Psoas muscle (tissue), 8 donors: ENCODE measurements around the gene PCSK7. TPM values are rescaled to one million over a fixed set of nuclear protein-coding genes. Genes with fewer than 3 reads are reported as not detected.

Experiments used
- ATAC-seq, 4 donors: fragments of 200-7000 bp; cut with Tn5 transposase; one replicate each; pipeline ENCODE4 v1.9.1; 2020; ENCODE audit warnings: moderate library complexity in 3 of 4, mild to moderate bottlenecking in 2 of 4
- DNase-seq, 2 donors: peaks; one replicate each; pipeline ENCODE4 v3.0.0-alpha.2; 2020
- H3K27ac ChIP-seq: fragments of 200-600 bp; one replicate; pipeline ENCODE4 v1.8.0; 2022
- H3K27me3 ChIP-seq, 3 donors: fragments of 200-600 bp in 1 of 3; one replicate each; pipeline versions ENCODE4 v1.6.1 to v1.8.0; 2013 to 2022; ENCODE audit warnings: low read length in 2 of 3, mild to moderate bottlenecking in 2 of 3, moderate library complexity in 1 of 3; ENCODE audit not compliant: insufficient read depth in 3 of 3
- H3K36me3 ChIP-seq, 2 donors: fragments of 200-600 bp in 1 of 2; one replicate each; pipeline versions ENCODE4 v1.6.1 to v1.8.0; 2013 to 2022; ENCODE audit warnings: low read depth in 1 of 2, mild to moderate bottlenecking in 1 of 2, moderate library complexity in 1 of 2; ENCODE audit not compliant: insufficient read depth in 1 of 2
- H3K4me1 ChIP-seq: fragments of 200-600 bp; one replicate; pipeline ENCODE4 v1.8.0; 2022
- H3K4me3 ChIP-seq: fragments of 200-600 bp; one replicate; pipeline ENCODE4 v1.8.0; 2022; ENCODE audit warnings: mild to moderate bottlenecking
- H3K9me3 ChIP-seq: fragments of 200-600 bp; one replicate; pipeline ENCODE4 v1.8.0; 2022
- WGBS, 3 donors: extraction: QIAGEN DNeasy Blood & Tissue Kit; methylation state at CpG; one replicate each; pipeline versions ENCODE4 v1.1.6 to v1.1.7; 2013; 5-methylcytosine and 5-hydroxymethylcytosine counted together
- intact Hi-C, 2 donors: fragments of 100-400 bp; cut with DNase I; formaldehyde crosslinking; loops; one replicate each; pipeline versions ENCODE4 v1.11.0 to v1.14.2; 2022
- polyA plus RNA-seq, 3 donors: library from polyadenylated mRNA; stranded (reverse); fragments of 200-250 nt; gene quantifications; one replicate each; pipeline ENCODE4 v1.2.3, GENCODE V29; 2013
- total RNA-seq, 4 donors: library from RNA; stranded (reverse); fragmentation: NEBNext Ultra II Directional in 2 of 4; extraction: Animal tissue kit (Norgen Biotek cat#: 25700) in 2 of 4; gene quantifications; one replicate each; pipeline versions ENCODE4 v1.2.1 to v1.2.4, GENCODE V29; 2021 to 2023
- TF ChIP-seq, protein P1 (sequence below): fragments of 200-600 bp; IDR thresholded peaks from one replicate; pipeline ENCODE4 v1.8.0; 2022; ENCODE audit warnings: antibody characterized with exemption
- donor health status: healthy with polysubstance abuse.
- donor health status: DM: no; HTN: no; CAD: no; lungs with moderate emphysema.
- donor health status: Bipolar disorder and iron deficiency.
- donor health status: healthy.
- donor health status: DM: yes; HTN: yes; CAD: no.
- donor health status: DM: no; HTN: no; CAD: no.
- donor health status: DM: no; HTN: no; CAD: no.
- donor health status: DM: yes; HTN: yes; CAD: no.

PCSK7 gene
- total and polyA plus RNA-seq, 7 donors: 9.9 to 23.6 (median 17.5) TPM

DNA sequence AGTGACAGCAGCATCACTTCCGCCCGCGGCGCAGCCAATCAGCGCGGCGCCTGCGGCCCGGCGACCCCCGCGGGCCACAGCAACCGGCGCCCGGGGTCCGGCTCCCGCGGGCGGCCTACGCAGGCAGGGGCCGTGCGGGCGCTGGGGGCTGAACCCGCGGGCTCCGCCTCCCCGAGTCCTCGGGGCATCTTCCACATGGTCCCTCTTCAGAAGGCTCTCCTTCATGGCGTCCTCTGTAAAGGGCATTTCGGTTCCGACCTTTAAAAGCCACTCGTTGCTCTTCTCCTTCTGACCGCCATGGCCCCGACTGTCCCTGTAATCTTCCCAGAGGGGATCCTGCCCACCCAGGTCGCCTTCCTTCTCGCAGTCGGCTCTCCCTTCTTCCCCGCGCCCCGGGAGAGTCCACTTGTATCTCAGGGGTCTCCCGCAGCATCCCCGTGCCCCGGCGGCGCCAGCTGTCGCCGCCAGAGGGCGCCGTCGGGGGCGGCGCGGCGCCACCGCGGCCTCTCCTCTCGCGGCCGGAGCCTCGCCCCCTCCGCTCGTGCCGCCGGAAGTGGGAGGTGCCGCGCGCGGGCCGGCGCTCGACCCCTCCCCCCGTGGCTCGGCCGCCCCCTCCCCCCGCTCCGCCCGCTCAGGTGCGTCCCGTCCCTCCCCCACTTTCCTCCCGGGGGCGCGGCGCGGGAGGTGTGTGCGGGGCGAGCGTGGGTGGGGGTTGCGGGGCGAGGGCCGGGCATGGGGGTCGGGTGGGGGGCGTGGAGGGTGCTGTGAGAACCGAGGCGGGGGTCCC is 412 bp upstream of the PCSK7 start, which contains the start of gene RNF214:
RNF214 (plus strand) TSS at position 580 of the 787 bp plus-strand sequence. CDS start 1,602 bp downstream, outside the sequence.
- Histone ChIP-seq H3K27me3 (no peaks in the 10 kb centered on the region), H3K4me1 (peaks cover 29% of the 10 kb centered on the region), H3K9me3 (no peaks in the 10 kb centered on the region), H3K27ac (peak within 1 kb of the TSS; percentile 99), H3K4me3 (peak within 1 kb of the TSS; percentile 98), H3K36me3 (peaks cover 0 to 56% of the 10 kb centered on the region in 2 donors)
- intact Hi-C loops: loop anchor here in 1 of 2 donors (2.0 to 5.0 kb wide), 3 partner anchors 355 to 460 kb away; partner anchors contain the start of genes BUD13 and ZPR1
- TF ChIP-seq, protein P1, sequence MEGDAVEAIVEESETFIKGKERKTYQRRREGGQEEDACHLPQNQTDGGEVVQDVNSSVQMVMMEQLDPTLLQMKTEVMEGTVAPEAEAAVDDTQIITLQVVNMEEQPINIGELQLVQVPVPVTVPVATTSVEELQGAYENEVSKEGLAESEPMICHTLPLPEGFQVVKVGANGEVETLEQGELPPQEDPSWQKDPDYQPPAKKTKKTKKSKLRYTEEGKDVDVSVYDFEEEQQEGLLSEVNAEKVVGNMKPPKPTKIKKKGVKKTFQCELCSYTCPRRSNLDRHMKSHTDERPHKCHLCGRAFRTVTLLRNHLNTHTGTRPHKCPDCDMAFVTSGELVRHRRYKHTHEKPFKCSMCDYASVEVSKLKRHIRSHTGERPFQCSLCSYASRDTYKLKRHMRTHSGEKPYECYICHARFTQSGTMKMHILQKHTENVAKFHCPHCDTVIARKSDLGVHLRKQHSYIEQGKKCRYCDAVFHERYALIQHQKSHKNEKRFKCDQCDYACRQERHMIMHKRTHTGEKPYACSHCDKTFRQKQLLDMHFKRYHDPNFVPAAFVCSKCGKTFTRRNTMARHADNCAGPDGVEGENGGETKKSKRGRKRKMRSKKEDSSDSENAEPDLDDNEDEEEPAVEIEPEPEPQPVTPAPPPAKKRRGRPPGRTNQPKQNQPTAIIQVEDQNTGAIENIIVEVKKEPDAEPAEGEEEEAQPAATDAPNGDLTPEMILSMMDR: peak; percentile 97
- peak; percentile 90 to 93 (median 91) for ATAC-seq
- 0 to 1% (median 0%) methylated on average over 45 to 78 of the region's 94 CpGs for WGBS, 3 donors
- peak; percentile 82 to 88 for DNase-seq

- Histone ChIP-seq H3K27ac (peak overlapping the region; percentile 99), H3K27me3 (no peaks in the 10 kb centered on the region), H3K9me3 (no peaks in the 10 kb centered on the region), H3K36me3 (peaks cover 0 to 53% of the 10 kb centered on the region in 2 donors), H3K4me3 (peak overlapping the region; percentile 98), H3K4me1 (peaks cover 29% of the 10 kb centered on the region)
- no peak for ATAC-seq
- no peak for DNase-seq
- intact Hi-C loops: loop anchor here in 1 of 2 donors (5.0 kb wide), 2 partner anchors 354 to 459 kb away; partner anchors contain the start of gene BUD13
- 8 to 11% (median 10%) methylated on average over 14 of the region's 14 CpGs for WGBS, 3 donors
- TF ChIP-seq, protein P1: no peak
Observed at GRCh38 chr11:117230999-117231841, 653 bp downstream of the PCSK7 start.

- WGBS, 3 donors: 67 to 79% (median 71%) methylated on average over 12 of the region's 12 CpGs
- intact Hi-C loops: loop anchor here in 1 of 2 donors (5.0 kb wide), 2 partner anchors 353 to 458 kb away; partner anchors contain the start of gene BUD13
- TF ChIP-seq, protein P1: no peak
- ATAC-seq (no peak), DNase-seq (no peak)
- H3K4me1 ChIP-seq: peaks cover 29% of the 10 kb centered on the region
- H3K4me3 ChIP-seq: peak overlapping the region; percentile 98
- no peaks in the 10 kb centered on the region for H3K27me3 ChIP-seq
- no peaks in the 10 kb centered on the region for H3K9me3 ChIP-seq
- H3K27ac ChIP-seq: peak overlapping the region; percentile 99
- H3K36me3 ChIP-seq: peaks cover 0 to 45% of the 10 kb centered on the region in 2 donors
Observed at GRCh38 chr11:117230286-117230961, 1.4 kb downstream of the PCSK7 start.

- H3K27ac ChIP-seq: no peak overlapping the region
- peaks cover 0 to 47% of the 10 kb centered on the region in 2 donors for H3K36me3 ChIP-seq
- no peak overlapping the region for H3K4me3 ChIP-seq
- TF ChIP-seq, protein P1: no peak
- no peaks in the 10 kb centered on the region for H3K9me3 ChIP-seq
- no peak for ATAC-seq
- intact Hi-C loops: loop anchor here (5.0 to 10.0 kb wide), 6 partner anchors 125 to 458 kb away; partner anchors contain the start of genes BUD13 (in 1 of the 2) and ZPR1 (in 1 of the 2)
- DNase-seq: no peak
- no peaks in the 10 kb centered on the region for H3K27me3 ChIP-seq
- WGBS, 3 donors: 61 to 72% (median 70%) methylated on average over 5 of the region's 5 CpGs
- peaks cover 28% of the 10 kb centered on the region for H3K4me1 ChIP-seq
Observed at GRCh38 chr11:117229931-117230285, 2.0 kb downstream of the PCSK7 start.
